SK-N-SH (cell line): Measurements from ENCODE around the gene FLT1.

ENCODE experiments used
- RFX5 ChIP-seq: IDR thresholded peaks from 2 replicates; pipeline ENCODE4 v1.6.1; 2012; ENCODE audit warnings: mild to moderate bottlenecking, improper control_type of control experiment, low read length
- TCF12 ChIP-seq: IDR thresholded peaks from 2 replicates; pipeline ENCODE4 v1.4.0; 2012
- USF1 ChIP-seq: IDR thresholded peaks from 2 replicates; pipeline ENCODE4 v1.4.0; 2012; ENCODE audit warnings: low read depth, borderline replicate concordance
- TF ChIP-seq, protein P1 (sequence below): fragments of 200-600 bp; sonication (generic); IDR thresholded peaks from 2 replicates; pipeline ENCODE4 v1.6.1; 2017; ENCODE audit warnings: antibody characterized with exemption, mild to moderate bottlenecking, moderate library complexity

DNA sequence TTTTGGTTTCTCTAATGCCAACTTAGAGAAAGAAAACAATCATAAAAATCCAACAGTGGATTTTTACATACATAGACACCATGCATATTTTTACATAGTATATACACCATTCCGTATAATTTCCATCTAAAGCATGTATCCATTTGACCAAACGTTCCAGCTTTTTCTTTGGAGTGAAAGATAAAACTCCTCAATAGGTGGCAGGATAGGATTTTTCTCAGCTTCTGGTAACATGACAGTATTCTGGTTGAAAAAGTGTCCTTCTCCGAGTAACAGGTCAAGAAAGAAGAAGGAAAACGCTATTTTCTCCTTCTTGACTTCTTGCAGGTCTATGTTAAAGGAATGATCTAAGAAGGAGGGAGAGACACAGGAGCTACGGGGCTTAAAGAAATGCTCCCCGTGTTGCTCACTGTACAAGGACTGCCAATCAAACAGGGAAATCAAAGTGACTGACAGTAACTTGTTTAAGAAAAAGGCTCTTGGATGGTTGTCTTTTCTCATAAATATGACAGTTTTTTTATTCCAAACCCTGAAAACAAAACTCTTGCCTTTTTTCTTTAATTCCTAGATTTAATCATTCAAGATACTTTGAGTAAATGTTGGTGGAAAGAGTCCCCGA is 11.5 kb downstream of the FLT1 start:
- TF ChIP-seq USF1 = no peak
- no peak for TF ChIP-seq TCF12
- TF ChIP-seq RFX5 = no peak
- TF ChIP-seq, protein P1, sequence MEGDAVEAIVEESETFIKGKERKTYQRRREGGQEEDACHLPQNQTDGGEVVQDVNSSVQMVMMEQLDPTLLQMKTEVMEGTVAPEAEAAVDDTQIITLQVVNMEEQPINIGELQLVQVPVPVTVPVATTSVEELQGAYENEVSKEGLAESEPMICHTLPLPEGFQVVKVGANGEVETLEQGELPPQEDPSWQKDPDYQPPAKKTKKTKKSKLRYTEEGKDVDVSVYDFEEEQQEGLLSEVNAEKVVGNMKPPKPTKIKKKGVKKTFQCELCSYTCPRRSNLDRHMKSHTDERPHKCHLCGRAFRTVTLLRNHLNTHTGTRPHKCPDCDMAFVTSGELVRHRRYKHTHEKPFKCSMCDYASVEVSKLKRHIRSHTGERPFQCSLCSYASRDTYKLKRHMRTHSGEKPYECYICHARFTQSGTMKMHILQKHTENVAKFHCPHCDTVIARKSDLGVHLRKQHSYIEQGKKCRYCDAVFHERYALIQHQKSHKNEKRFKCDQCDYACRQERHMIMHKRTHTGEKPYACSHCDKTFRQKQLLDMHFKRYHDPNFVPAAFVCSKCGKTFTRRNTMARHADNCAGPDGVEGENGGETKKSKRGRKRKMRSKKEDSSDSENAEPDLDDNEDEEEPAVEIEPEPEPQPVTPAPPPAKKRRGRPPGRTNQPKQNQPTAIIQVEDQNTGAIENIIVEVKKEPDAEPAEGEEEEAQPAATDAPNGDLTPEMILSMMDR = no peak
